Left ventricle myocardium inferior (tissue), 1 donor: ENCODE measurements around the gene WNT3A. TPM values are rescaled to one million over a fixed set of nuclear protein-coding genes. Genes with fewer than 3 reads are reported as not detected.

Experiments used
- DNase-seq: peaks from one replicate; pipeline ENCODE4 v3.0.0-alpha.2; 2020
- H3K27ac ChIP-seq: fragments of 200-600 bp; replicated peaks from 2 replicates; pipeline ENCODE4 v1.8.0; 2021
- H3K27me3 ChIP-seq: fragments of 200-600 bp; 2 replicates; pipeline ENCODE4 v1.8.0; 2021; ENCODE audit warnings: low read depth
- H3K36me3 ChIP-seq: fragments of 200-600 bp; 2 replicates; pipeline ENCODE4 v1.8.0; 2021
- H3K4me1 ChIP-seq: fragments of 200-600 bp; 2 replicates; pipeline ENCODE4 v1.8.0; 2021
- H3K4me3 ChIP-seq: fragments of 200-600 bp; 2 replicates; pipeline ENCODE4 v1.8.0; 2021; ENCODE audit warnings: mild to moderate bottlenecking, moderate library complexity
- H3K9me3 ChIP-seq: fragments of 200-600 bp; replicated peaks from 2 replicates; pipeline ENCODE4 v1.8.0; 2021
- intact Hi-C: fragments of 100-400 bp; cut with micrococcal nuclease; formaldehyde crosslinking; loops from one replicate; pipeline ENCODE4 v1.11.0; 2022
- total RNA-seq: library from RNA; stranded (reverse); fragmentation: NEBNext Ultra II Directional; extraction: Animal tissue kit (Norgen Biotek cat#: 25700); gene quantifications from one replicate; pipeline ENCODE4 v1.2.1, GENCODE V29; 2021
- TF ChIP-seq, protein P1 (sequence below): fragments of 200-600 bp; IDR thresholded peaks from 2 replicates; pipeline ENCODE4 v1.8.0; 2021; ENCODE audit warnings: antibody characterized with exemption, mild to moderate bottlenecking, borderline replicate concordance
- donor health status: DM: no; HTN: yes; CAD: no; lungs with severe emphysema.

Gene WNT3A
- total RNA-seq, 1 donor from 2014 or later: not detected

DNA sequence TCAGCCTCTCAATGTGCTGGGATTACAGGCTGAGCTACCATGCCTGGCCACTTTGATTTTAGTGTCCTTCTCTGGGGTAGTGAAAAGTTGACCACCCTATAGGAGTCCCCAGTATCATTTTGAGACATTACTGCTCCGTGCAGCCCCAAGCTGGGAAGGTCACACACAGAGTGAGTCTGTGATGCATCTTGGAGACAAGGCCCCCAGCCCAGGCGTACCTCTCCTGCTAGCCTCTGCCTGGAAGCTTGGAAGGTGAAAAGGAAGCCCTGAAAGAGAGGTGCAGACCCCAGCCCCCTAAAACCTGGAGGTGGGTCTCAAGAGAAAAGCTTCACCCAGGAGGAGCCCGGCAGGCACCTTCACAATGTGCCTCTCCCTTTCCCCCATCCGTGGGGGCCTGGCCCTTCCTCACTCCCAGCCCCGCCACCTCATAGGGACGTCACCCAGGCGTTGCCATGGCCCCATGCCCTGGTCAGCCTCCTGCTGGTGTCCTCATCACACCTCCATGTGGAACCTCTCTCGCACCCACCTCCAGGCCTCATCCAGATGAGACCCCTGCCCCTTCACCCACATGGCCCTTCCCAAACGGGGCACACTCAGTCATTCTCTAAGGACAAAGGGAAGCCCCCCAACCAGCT, 70.1 kb downstream of the WNT3A start:
- peaks cover 11% of the 10 kb centered on the region for H3K4me1 ChIP-seq
- no peak overlapping the region for H3K4me3 ChIP-seq
- no peaks in the 10 kb centered on the region for H3K9me3 ChIP-seq
- H3K36me3 ChIP-seq: no peaks in the 10 kb centered on the region
- intact Hi-C loops: no loop called here
- H3K27ac ChIP-seq: no peak overlapping the region
- peaks cover 22% of the 10 kb centered on the region for H3K27me3 ChIP-seq
- TF ChIP-seq, protein P1, sequence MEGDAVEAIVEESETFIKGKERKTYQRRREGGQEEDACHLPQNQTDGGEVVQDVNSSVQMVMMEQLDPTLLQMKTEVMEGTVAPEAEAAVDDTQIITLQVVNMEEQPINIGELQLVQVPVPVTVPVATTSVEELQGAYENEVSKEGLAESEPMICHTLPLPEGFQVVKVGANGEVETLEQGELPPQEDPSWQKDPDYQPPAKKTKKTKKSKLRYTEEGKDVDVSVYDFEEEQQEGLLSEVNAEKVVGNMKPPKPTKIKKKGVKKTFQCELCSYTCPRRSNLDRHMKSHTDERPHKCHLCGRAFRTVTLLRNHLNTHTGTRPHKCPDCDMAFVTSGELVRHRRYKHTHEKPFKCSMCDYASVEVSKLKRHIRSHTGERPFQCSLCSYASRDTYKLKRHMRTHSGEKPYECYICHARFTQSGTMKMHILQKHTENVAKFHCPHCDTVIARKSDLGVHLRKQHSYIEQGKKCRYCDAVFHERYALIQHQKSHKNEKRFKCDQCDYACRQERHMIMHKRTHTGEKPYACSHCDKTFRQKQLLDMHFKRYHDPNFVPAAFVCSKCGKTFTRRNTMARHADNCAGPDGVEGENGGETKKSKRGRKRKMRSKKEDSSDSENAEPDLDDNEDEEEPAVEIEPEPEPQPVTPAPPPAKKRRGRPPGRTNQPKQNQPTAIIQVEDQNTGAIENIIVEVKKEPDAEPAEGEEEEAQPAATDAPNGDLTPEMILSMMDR: no peak
- peak; percentile 13 for DNase-seq

DNA sequence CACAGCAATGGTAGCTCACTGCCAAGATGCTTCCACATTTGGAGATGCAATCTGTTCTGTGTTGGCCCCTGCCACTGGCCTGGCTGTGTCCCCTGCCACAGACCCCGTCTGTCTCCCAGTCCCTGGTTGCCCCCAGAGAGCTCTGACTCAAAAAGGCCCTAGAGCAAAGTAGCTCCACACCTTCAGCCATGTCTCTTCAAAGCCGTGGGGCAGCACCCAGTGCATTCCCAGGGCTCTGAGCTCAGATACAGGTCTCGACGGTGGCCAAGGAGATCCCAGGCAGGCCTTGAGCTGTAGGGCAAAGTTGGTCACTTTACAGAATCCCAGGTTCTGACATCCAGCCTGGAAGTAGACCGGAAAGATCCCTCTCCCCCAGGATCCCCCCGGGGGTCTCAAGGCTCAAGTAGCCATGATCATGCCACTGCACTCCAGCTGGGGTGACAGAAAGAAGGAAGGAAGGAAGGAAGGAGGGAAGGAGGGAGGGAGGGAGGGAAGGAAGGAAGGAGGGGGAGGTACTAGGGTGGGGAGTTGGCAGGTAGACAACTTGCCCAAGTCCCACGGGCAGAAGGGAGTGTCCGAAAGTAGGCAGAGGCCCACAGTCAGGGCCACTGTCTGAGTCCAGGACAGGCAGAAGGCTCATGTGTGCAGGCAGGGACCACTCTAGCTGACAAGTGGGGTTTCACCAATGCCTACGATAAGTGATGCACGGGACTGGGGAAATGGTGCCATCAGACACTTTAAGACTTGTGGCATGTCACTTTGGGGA, 71.0 kb downstream of the WNT3A start:
- TF ChIP-seq, protein P1: no peak
- Histone ChIP-seq H3K9me3 (no peaks in the 10 kb centered on the region), H3K27me3 (peaks cover 18% of the 10 kb centered on the region), H3K27ac (no peak overlapping the region), H3K4me1 (peaks cover 17% of the 10 kb centered on the region), H3K36me3 (no peaks in the 10 kb centered on the region), H3K4me3 (no peak overlapping the region)
- intact Hi-C loops: no loop called here
- peak; percentile 9 for DNase-seq

- no peak overlapping the region for H3K4me3 ChIP-seq
- H3K36me3 ChIP-seq: no peaks in the 10 kb centered on the region
- peaks cover 30% of the 10 kb centered on the region for H3K4me1 ChIP-seq
- TF ChIP-seq, protein P1: no peak
- H3K27me3 ChIP-seq: peaks cover 8% of the 10 kb centered on the region
- intact Hi-C loops: no loop called here
- no peak for DNase-seq
- no peak overlapping the region for H3K27ac ChIP-seq
- H3K9me3 ChIP-seq: no peaks in the 10 kb centered on the region
These were observed 72.2 kb downstream of the WNT3A start for GRCh38 chr1:228079013-228079412.

DNA sequence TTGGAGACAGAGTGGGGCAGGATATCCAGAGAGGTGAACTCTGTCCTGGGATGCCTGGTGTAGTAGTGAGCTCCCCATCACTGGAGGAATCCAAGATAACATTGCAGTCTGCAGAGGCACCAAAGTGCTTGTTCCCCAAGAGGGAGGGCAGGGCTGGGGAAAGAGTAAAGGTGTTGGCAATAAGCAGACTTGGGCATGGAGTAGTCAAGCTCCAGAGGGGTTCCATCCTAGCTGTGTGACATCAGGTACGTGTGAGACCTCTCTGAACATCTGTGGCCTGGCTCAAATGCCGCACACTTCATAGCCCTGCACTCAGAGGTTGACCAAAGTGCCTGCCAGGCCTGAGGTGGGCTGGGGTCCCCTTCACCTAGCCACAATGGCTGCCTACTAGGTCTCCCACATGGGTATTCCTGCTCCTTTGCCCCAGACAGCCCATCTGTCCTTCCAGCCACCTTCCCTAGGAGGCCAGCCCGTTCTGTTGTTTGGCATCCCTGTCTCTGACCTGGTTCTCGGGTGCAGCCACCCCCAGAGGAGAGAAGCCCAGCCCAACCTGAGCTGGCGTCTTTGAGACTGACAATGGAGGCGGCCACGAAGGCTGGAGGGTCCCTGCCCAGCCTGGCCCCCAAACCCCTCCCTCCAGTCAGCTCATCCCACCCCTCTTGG, 72.9 kb downstream of the WNT3A start:
- intact Hi-C loops: no loop called here
- DNase-seq: peak; percentile 12
- TF ChIP-seq, protein P1: no peak
- Histone ChIP-seq H3K4me1 (peaks cover 37% of the 10 kb centered on the region), H3K36me3 (no peaks in the 10 kb centered on the region), H3K9me3 (no peaks in the 10 kb centered on the region), H3K27ac (no peak overlapping the region), H3K4me3 (no peak overlapping the region), H3K27me3 (peaks cover 3% of the 10 kb centered on the region)

GRCh38 chr1:228081144-228081543, 74.3 kb downstream of the WNT3A start:
- Histone ChIP-seq H3K4me3 (peak overlapping the region; percentile 100), H3K9me3 (no peaks in the 10 kb centered on the region), H3K36me3 (no peaks in the 10 kb centered on the region), H3K4me1 (peaks cover 51% of the 10 kb centered on the region), H3K27ac (no peak overlapping the region), H3K27me3 (no peaks in the 10 kb centered on the region)
- intact Hi-C loops: no loop called here
- TF ChIP-seq, protein P1: no peak
- peak; percentile 14 for DNase-seq
